ENCODE results near the gene PPIA. TPM values are rescaled to one million over a fixed set of nuclear protein-coding genes. Genes with fewer than 3 reads are reported as not detected.
"Not testable (repeated sequence)": the region's sequence is repeated elsewhere in the genome, so short reads cannot be mapped to it uniquely, and the experiment has no call there.

Gene PPIA
- polyA plus RNA-seq, 4 donors: 1,389 to 4,480 (median 2,811) TPM

DNA sequence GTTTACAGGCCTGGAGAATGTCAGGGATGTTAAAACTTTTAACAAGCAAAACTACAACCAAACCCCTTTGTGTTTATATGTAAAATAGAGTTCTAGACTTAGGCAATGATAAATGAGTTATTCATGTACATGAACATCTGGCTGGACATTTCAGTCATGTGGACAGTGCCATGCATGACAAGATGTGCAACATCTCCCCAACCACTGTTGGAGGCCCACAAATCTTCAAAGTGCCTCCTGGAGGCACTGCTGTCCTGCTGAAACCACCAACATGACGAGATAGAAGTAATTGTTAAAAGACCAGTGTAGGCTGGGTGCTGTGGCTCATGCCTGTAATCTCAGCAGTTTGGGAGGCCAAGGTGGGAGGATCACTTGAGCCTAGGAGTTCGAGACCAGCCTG, 18.4 kb downstream of the PPIA start:
- Histone ChIP-seq H3K9me3 (ENCODE audit: control insufficient read depth in 2 of 2, insufficient read depth in 1 of 2, low read depth in 1 of 2, low read length in 1 of 2) (no peaks in the 10 kb centered on the region), H3K4me1 (ENCODE audit: control insufficient read depth in 3 of 3, insufficient read depth in 2 of 3, low read depth in 1 of 3, low read length in 2 of 3) (no peaks in the 10 kb centered on the region), H3K27ac (ENCODE audit: low read depth in 1 of 3, low read length in 2 of 3) (no peak overlapping the region), H3K36me3 (ENCODE audit: control insufficient read depth in 3 of 3, insufficient read depth in 2 of 3, low read depth in 1 of 3, low read length in 3 of 3) (no peaks in the 10 kb centered on the region), H3K27me3 (ENCODE audit: control insufficient read depth in 3 of 3, insufficient read depth in 3 of 3, low read length in 3 of 3) (no peaks in the 10 kb centered on the region), H3K4me3 (ENCODE audit: low read depth in 1 of 3, low read length in 3 of 3) (no peak overlapping the region)
- FAIRE-seq (no peak), DNase-seq (no peak)
- 86 to 91% (median 90%) methylated on average over 2 of the region's 2 CpGs for WGBS, 3 donors

DNA sequence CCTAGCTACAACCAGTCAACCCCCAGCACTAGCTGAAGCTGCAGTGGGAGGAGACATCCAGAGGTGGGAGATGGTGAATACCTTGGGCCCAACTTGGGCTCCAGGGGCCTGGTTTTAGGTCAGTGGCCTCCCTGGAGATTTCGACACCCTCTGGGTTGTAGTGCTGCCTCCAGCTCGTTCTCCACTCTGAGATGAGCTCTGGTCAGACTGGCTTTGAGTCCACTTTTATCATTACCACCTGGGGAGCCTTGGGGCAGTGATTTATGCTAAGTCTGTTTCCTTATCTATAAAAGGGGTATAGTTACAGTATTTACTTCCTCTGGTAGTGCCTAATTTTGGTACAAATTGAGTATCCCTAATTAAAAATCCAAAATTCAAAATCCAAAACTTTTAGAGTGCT, 22.8 kb downstream of the PPIA start:
- FAIRE-seq: no peak
- no peak overlapping the region for H3K27ac ChIP-seq (ENCODE audit: low read depth in 1 of 3, low read length in 2 of 3)
- DNase-seq: no peak
- H3K9me3 ChIP-seq (ENCODE audit: control insufficient read depth in 2 of 2, insufficient read depth in 1 of 2, low read depth in 1 of 2, low read length in 1 of 2): no peaks in the 10 kb centered on the region
- no peaks in the 10 kb centered on the region for H3K4me1 ChIP-seq (ENCODE audit: control insufficient read depth in 3 of 3, insufficient read depth in 2 of 3, low read depth in 1 of 3, low read length in 2 of 3)
- H3K4me3 ChIP-seq (ENCODE audit: low read depth in 1 of 3, low read length in 3 of 3): no peak overlapping the region
- peaks cover 0 to 2% (median 0%) of the 10 kb centered on the region in 3 donors for H3K36me3 ChIP-seq (ENCODE audit: control insufficient read depth in 3 of 3, insufficient read depth in 2 of 3, low read depth in 1 of 3, low read length in 3 of 3)
- WGBS, 3 donors: 79 to 84% (median 80%) methylated on average over 2 of the region's 2 CpGs
- H3K27me3 ChIP-seq (ENCODE audit: control insufficient read depth in 3 of 3, insufficient read depth in 3 of 3, low read length in 3 of 3): no peaks in the 10 kb centered on the region

DNA sequence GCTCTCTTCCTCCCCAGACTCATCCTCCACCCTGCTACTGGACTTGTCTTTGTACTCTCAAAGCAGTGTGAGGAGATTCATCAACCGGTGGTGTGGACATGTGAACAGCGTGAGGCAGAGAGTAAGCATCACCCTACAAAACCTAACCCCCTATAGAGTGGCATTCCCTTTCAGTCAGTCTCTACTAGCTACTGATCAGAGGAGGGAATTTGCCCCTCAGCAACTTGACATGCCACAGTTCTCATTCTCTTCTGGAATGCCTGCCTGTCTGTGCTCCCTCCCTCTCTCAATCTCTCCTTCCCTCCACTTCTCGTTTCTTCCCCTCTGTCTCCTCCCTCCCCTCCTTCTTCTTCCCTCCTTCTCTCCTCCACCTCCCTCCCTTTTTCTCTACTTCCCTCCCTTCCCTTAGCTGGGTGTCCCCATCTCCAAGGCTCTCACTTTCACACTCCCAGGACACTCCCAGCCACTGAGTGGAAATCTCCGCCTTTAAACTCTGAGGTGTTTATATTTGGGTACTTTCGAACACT, 26.8 kb downstream of the PPIA start:
- WGBS, 3 donors: 76 to 80% (median 80%) methylated on average over 5 of the region's 5 CpGs
- no peak for DNase-seq
- FAIRE-seq: no peak
- no peaks in the 10 kb centered on the region for H3K4me1 ChIP-seq (ENCODE audit: control insufficient read depth in 3 of 3, insufficient read depth in 2 of 3, low read depth in 1 of 3, low read length in 2 of 3)
- no peak overlapping the region for H3K27ac ChIP-seq (ENCODE audit: low read depth in 1 of 3, low read length in 2 of 3)
- H3K36me3 ChIP-seq (ENCODE audit: control insufficient read depth in 3 of 3, insufficient read depth in 2 of 3, low read depth in 1 of 3, low read length in 3 of 3): peaks cover 2 to 18% (median 3%) of the 10 kb centered on the region in 3 donors
- H3K27me3 ChIP-seq (ENCODE audit: control insufficient read depth in 3 of 3, insufficient read depth in 3 of 3, low read length in 3 of 3): no peaks in the 10 kb centered on the region
- no peak overlapping the region for H3K4me3 ChIP-seq (ENCODE audit: low read depth in 1 of 3, low read length in 3 of 3)
- no peaks in the 10 kb centered on the region for H3K9me3 ChIP-seq (ENCODE audit: control insufficient read depth in 2 of 2, insufficient read depth in 1 of 2, low read depth in 1 of 2, low read length in 1 of 2)

DNA sequence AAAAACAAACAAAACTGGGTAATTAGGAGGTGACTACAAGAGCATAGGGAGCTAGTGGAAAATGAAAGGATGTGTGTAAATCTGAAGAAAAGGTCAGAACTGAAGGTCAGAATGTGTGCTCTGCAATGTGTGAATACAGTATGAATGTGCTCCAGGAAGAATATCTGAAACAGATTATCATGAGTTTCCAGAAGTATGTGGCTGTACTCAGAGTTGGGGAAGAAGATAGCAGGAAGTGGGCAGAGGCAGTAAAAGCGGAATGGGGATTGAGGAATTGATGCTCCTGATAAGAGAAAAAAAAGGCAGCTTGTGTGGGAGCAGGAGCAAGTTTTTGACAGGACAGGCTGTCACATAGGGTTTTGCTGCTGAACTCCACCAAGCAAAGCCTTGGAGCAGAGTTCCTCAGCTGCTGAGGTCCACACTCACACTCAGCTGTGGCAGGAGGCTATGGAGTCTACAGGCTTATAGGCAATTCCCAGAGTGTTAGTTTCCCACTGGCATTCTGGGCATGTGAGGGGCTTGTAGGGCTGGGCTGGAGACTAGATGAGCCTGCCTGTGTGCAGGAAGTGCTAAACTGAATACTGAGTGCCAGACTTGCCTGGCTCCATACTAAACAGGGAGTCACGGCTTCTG, 28.5 kb downstream of the PPIA start:
- no peak for DNase-seq
- 74 to 81% (median 78%) methylated on average over 2 of the region's 2 CpGs for WGBS, 3 donors
- no peaks in the 10 kb centered on the region for H3K9me3 ChIP-seq (ENCODE audit: control insufficient read depth in 2 of 2, insufficient read depth in 1 of 2, low read depth in 1 of 2, low read length in 1 of 2)
- H3K36me3 ChIP-seq (ENCODE audit: control insufficient read depth in 3 of 3, insufficient read depth in 2 of 3, low read depth in 1 of 3, low read length in 3 of 3): peaks cover 5 to 23% (median 7%) of the 10 kb centered on the region in 3 donors
- no peak for FAIRE-seq
- H3K4me1 ChIP-seq (ENCODE audit: control insufficient read depth in 3 of 3, insufficient read depth in 2 of 3, low read depth in 1 of 3, low read length in 2 of 3): no peaks in the 10 kb centered on the region
- H3K27ac ChIP-seq (ENCODE audit: low read depth in 1 of 3, low read length in 2 of 3): no peak overlapping the region
- no peaks in the 10 kb centered on the region for H3K27me3 ChIP-seq (ENCODE audit: control insufficient read depth in 3 of 3, insufficient read depth in 3 of 3, low read length in 3 of 3)
- H3K4me3 ChIP-seq (ENCODE audit: low read depth in 1 of 3, low read length in 3 of 3): no peak overlapping the region

DNA sequence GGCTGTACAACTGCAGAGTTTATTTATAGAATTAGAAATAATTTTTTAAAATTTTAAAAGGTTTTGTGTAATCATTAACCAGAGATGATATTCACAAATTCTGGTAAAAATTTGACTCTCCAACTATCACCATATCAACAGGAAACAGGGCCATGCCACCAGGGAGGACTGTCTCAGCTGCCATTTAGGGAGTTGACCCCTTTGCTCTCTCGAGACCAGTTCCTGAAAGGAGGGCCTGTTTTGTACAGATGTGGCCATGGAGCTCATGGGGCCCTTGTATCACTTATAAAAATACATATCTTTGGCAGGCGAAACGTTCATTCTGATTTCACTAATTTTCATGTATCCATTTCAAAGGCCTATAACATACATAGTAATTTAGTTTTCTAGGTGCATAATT, 31.1 kb downstream of the PPIA start:
- peaks cover 7 to 28% (median 16%) of the 10 kb centered on the region in 3 donors for H3K36me3 ChIP-seq (ENCODE audit: control insufficient read depth in 3 of 3, insufficient read depth in 2 of 3, low read depth in 1 of 3, low read length in 3 of 3)
- WGBS, 3 donors: 82 to 89% (median 88%) methylated on average over 3 of the region's 3 CpGs

DNA sequence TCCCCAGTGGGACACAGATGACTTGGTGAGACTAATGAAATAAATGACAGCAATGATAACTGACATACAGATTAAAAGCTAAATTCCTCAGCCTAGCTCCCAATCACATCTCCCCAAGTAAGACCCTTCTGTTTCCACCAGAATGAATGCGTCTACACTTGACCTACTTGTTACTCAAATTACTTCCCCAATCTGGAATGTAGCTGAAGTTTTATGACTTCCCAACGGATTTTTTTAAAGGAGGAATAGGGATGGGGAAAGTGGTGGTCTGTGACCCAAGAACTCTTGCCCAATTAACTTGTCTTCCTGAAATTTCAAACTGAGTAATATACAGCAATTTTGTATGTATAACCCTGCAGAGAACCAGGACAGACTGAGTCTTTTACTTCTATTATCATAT, 42.3 kb downstream of the PPIA start:
- Histone ChIP-seq H3K27me3 (ENCODE audit: control insufficient read depth in 3 of 3, insufficient read depth in 3 of 3, low read length in 3 of 3) (no peaks in the 10 kb centered on the region), H3K4me3 (ENCODE audit: low read depth in 1 of 3, low read length in 3 of 3) (no peak overlapping the region), H3K4me1 (ENCODE audit: control insufficient read depth in 3 of 3, insufficient read depth in 2 of 3, low read depth in 1 of 3, low read length in 2 of 3) (no peaks in the 10 kb centered on the region), H3K9me3 (ENCODE audit: control insufficient read depth in 2 of 2, insufficient read depth in 1 of 2, low read depth in 1 of 2, low read length in 1 of 2) (no peaks in the 10 kb centered on the region), H3K36me3 (ENCODE audit: control insufficient read depth in 3 of 3, insufficient read depth in 2 of 3, low read depth in 1 of 3, low read length in 3 of 3) (peaks cover 2 to 47% (median 9%) of the 10 kb centered on the region in 3 donors), H3K27ac (ENCODE audit: low read depth in 1 of 3, low read length in 2 of 3) (no peak overlapping the region)
- WGBS, 3 donors: 58 to 68% (median 61%) methylated on average over 2 of the region's 2 CpGs
- DNase-seq (no peak), FAIRE-seq (no peak)

More for the DNA sequence above, 31.1 kb downstream of the PPIA start:
- FAIRE-seq (no peak), DNase-seq (no peak)
- no peaks in the 10 kb centered on the region for H3K9me3 ChIP-seq (ENCODE audit: control insufficient read depth in 2 of 2, insufficient read depth in 1 of 2, low read depth in 1 of 2, low read length in 1 of 2)
- H3K27ac ChIP-seq (ENCODE audit: low read depth in 1 of 3, low read length in 2 of 3): no peak overlapping the region
- H3K27me3 ChIP-seq (ENCODE audit: control insufficient read depth in 3 of 3, insufficient read depth in 3 of 3, low read length in 3 of 3): no peaks in the 10 kb centered on the region
- H3K4me3 ChIP-seq (ENCODE audit: low read depth in 1 of 3, low read length in 3 of 3): no peak overlapping the region
- H3K4me1 ChIP-seq (ENCODE audit: control insufficient read depth in 3 of 3, insufficient read depth in 2 of 3, low read depth in 1 of 3, low read length in 2 of 3): no peaks in the 10 kb centered on the region

DNA sequence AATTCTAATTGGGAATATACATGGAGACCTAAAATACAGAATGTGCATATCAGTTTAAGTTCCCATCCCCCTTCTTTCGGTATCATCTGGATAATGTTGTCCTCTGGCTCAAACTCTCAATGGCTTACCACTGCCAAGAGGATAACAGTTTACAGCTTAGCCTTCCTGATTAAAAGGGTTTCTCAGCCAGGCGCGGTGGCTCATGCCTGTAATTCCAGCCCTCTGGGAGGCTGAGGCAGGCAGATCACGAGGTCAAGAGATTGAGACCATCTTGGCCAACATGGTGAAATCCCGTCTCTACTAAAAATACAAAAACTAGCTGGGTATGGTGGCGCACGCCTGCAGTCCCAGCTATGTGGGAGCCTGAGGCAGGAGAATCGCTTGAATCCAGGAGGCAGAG, 46.2 kb downstream of the PPIA start:
- peaks cover 2 to 33% (median 7%) of the 10 kb centered on the region in 3 donors for H3K36me3 ChIP-seq (ENCODE audit: control insufficient read depth in 3 of 3, insufficient read depth in 2 of 3, low read depth in 1 of 3, low read length in 3 of 3)
- not testable (repeated sequence) for FAIRE-seq
- WGBS, 3 donors: 79 to 90% (median 88%) methylated on average over 7 to 8 of the region's 8 CpGs

DNA sequence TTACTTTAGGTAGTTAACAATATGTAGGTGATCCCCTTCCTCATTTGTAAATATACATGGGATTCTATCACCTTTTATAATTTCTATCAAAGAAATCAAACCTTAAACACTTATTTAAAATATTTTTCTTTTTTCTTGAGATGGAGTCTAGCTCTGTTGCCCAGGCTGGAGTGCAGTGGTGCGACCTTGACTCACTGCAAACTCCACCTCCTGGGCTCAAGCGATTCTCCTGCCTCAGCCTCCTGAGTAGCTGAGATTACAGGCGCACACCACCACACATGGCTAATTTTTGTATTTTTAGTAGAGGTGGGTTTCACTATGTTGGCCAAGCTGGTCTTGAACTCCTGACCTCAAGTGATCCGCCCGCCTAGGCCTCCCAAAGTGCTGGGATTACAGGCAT, 47.0 kb downstream of the PPIA start:
- not testable (repeated sequence) for H3K4me3 ChIP-seq (ENCODE audit: low read depth in 1 of 3, low read length in 3 of 3); DNase-seq; FAIRE-seq; H3K9me3 ChIP-seq (ENCODE audit: control insufficient read depth in 2 of 2, insufficient read depth in 1 of 2, low read depth in 1 of 2, low read length in 1 of 2); H3K4me1 ChIP-seq (ENCODE audit: control insufficient read depth in 3 of 3, insufficient read depth in 2 of 3, low read depth in 1 of 3, low read length in 2 of 3); H3K27me3 ChIP-seq (ENCODE audit: control insufficient read depth in 3 of 3, insufficient read depth in 3 of 3, low read length in 3 of 3); H3K27ac ChIP-seq (ENCODE audit: low read depth in 1 of 3, low read length in 2 of 3)
- WGBS, 3 donors: 94 to 97% (median 96%) methylated on average over 5 of the region's 5 CpGs
- H3K36me3 ChIP-seq (ENCODE audit: control insufficient read depth in 3 of 3, insufficient read depth in 2 of 3, low read depth in 1 of 3, low read length in 3 of 3): peaks cover 2 to 30% (median 7%) of the 10 kb centered on the region in 3 donors

More for the DNA sequence above, 46.2 kb downstream of the PPIA start:
- H3K9me3 ChIP-seq (ENCODE audit: control insufficient read depth in 2 of 2, insufficient read depth in 1 of 2, low read depth in 1 of 2, low read length in 1 of 2); H3K4me1 ChIP-seq (ENCODE audit: control insufficient read depth in 3 of 3, insufficient read depth in 2 of 3, low read depth in 1 of 3, low read length in 2 of 3); H3K4me3 ChIP-seq (ENCODE audit: low read depth in 1 of 3, low read length in 3 of 3); DNase-seq; H3K27ac ChIP-seq (ENCODE audit: low read depth in 1 of 3, low read length in 2 of 3); H3K27me3 ChIP-seq (ENCODE audit: control insufficient read depth in 3 of 3, insufficient read depth in 3 of 3, low read length in 3 of 3): not testable (repeated sequence)

DNA sequence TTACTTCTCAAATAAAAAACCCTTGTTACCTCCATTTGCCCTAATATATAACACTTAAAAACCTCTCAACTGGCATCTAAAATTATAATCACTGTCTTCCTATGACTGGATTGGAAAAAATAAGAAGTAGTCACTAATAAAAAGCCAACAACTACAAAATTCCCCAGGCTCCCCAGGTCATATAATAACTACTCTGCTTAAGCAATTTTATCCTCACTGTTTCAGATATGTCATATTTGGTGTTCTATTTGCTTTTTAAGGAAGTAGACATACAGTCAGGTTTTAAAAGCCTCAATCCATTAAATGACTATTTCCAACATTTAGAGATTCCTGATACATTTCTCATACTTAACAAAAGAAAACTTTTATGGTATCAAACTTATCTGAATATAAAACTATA, 49.0 kb downstream of the PPIA start:
- Histone ChIP-seq H3K9me3 (ENCODE audit: control insufficient read depth in 2 of 2, insufficient read depth in 1 of 2, low read depth in 1 of 2, low read length in 1 of 2) (no peaks in the 10 kb centered on the region), H3K4me1 (ENCODE audit: control insufficient read depth in 3 of 3, insufficient read depth in 2 of 3, low read depth in 1 of 3, low read length in 2 of 3) (peaks cover 0 to 2% (median 0%) of the 10 kb centered on the region in 3 donors), H3K4me3 (ENCODE audit: low read depth in 1 of 3, low read length in 3 of 3) (no peak overlapping the region), H3K36me3 (ENCODE audit: control insufficient read depth in 3 of 3, insufficient read depth in 2 of 3, low read depth in 1 of 3, low read length in 3 of 3) (peaks cover 0 to 17% (median 5%) of the 10 kb centered on the region in 3 donors), H3K27me3 (ENCODE audit: control insufficient read depth in 3 of 3, insufficient read depth in 3 of 3, low read length in 3 of 3) (no peaks in the 10 kb centered on the region), H3K27ac (ENCODE audit: low read depth in 1 of 3, low read length in 2 of 3) (no peak overlapping the region)
- FAIRE-seq: no peak
- DNase-seq: no peak

Data from small intestine (tissue), 7 donors.